Gastrocnemius medialis (tissue), 4 donors: ENCODE data around the gene ZBTB34.
"Not testable (repeated sequence)": the region's sequence is repeated elsewhere in the genome, so short reads cannot be mapped to it uniquely, and the experiment has no call there.

Source experiments
- POLR2A ChIP-seq, 2 donors: fragments of 450-650 bp; IDR thresholded peaks; one replicate each; pipeline ENCODE4 v1.6.1; 2017; ENCODE audit warnings: antibody characterized with exemption in 2 of 2, mild to moderate bottlenecking in 2 of 2, moderate library complexity in 2 of 2
- TF ChIP-seq, protein P1 (sequence below), 5 experiments: fragments of 450-650 bp in 3 of 5; fragments of 200-600 bp in 2 of 5; sonication (generic) in 2 of 5; IDR thresholded peaks in 4 of 5; conservative IDR thresholded peaks in 1 of 5; 1 replicate in 4 of 5; 2 replicates in 1 of 5; pipeline ENCODE4 v1.5.1; 2016 to 2019; ENCODE audit warnings: antibody characterized with exemption in 5 of 5, mild to moderate bottlenecking in 3 of 5, moderate library complexity in 3 of 5

DNA sequence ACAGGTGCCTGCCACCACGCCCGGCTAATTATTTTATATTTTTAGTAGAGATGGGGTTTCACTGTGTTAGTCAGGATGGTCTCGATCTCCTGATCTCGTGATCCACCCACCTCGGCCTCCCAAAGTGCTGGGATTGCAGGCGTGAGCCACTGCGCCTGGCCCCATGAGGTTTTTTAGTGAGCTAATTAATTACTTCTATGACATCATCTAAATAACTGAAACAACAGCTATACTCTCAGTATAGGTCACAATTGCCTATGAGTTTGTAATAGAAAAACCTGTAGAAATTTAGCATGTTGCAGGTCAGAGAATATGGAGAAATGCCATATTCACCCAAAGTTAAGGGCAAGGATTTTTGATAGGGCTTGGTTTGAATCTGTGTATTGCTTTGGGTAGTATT is 42.8 kb upstream of the ZBTB34 start:
- TF ChIP-seq, protein P1, sequence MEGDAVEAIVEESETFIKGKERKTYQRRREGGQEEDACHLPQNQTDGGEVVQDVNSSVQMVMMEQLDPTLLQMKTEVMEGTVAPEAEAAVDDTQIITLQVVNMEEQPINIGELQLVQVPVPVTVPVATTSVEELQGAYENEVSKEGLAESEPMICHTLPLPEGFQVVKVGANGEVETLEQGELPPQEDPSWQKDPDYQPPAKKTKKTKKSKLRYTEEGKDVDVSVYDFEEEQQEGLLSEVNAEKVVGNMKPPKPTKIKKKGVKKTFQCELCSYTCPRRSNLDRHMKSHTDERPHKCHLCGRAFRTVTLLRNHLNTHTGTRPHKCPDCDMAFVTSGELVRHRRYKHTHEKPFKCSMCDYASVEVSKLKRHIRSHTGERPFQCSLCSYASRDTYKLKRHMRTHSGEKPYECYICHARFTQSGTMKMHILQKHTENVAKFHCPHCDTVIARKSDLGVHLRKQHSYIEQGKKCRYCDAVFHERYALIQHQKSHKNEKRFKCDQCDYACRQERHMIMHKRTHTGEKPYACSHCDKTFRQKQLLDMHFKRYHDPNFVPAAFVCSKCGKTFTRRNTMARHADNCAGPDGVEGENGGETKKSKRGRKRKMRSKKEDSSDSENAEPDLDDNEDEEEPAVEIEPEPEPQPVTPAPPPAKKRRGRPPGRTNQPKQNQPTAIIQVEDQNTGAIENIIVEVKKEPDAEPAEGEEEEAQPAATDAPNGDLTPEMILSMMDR (IDR thresholded peaks at IDR 0.05 in 4 of 5, conservative IDR thresholded peaks at IDR 0.05 in 1 of 5) = not testable (repeated sequence)
- not testable (repeated sequence) for TF ChIP-seq POLR2A (IDR thresholded peaks at IDR 0.05)
